Forelimb muscle (tissue), 1 donor: ENCODE data around the gene SMIM9. TPM values are rescaled to one million over a fixed set of nuclear protein-coding genes. Genes with fewer than 3 reads are reported as not detected.
"Not testable (repeated sequence)": the region's sequence is repeated elsewhere in the genome, so short reads cannot be mapped to it uniquely, and the experiment has no call there.

Source experiments
- DNase-seq: peaks from one replicate; pipeline ENCODE4 v3.0.0-alpha.2; 2013; ENCODE audit warnings: low read depth
- polyA plus RNA-seq: library from polyadenylated mRNA; unstranded; fragments of 120-200 nt; gene quantifications from one replicate; pipeline ENCODE4 v1.2.1, GENCODE V29; 2013; ENCODE audit not compliant: insufficient read length

Gene SMIM9
- not detected for polyA plus RNA-seq

DNA sequence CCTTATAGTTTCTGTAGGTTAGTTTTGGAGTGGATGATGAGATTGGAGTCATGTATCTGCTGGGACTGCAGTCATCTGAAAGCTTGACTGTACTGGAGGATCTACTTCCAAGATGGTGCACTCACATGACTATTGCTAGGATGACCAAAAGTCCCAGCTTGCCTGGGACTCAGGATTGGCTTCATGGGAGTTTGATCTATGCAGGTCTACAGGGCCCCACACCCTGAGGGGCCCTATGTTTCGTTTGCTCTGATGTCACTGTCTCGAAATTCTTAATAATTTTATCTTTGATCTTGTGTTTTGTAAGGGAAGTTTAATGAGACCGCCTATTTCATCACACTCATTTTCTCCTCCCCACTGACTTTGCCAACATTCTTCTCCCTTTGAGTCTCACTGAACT, at the start of gene SMIM9:
TSS of gene SMIM9 (minus strand) at position 101 of the 400 bp plus-strand sequence. CDS start 3,806 bp downstream, outside the sequence.
- DNase-seq, result no peak

GRCh38 chrX:154884069-154884468, 49.6 kb upstream of the SMIM9 start:
- DNase-seq, result not testable (repeated sequence)

GRCh38 chrX:154873329-154873728, 38.9 kb upstream of the SMIM9 start:
- no peak for DNase-seq

DNA sequence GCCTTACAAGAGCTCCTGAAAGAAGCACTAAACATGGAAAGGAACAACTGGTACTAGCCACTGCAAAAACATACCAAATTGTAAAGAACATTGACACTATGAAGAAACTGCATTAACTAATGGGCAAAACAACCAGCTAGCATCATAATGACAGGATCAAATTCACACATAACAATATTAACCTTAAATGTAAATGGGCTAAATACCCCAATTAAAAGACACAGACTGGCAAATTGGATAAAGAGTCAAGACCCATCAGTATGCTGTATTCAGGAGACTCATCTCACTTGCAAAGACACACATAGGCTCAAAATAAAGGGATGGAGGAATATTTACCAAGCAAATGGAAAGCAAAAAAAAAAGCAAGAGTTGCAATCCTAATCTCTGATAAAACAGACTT, 34.1 kb upstream of the SMIM9 start:
- not testable (repeated sequence) for DNase-seq

DNA sequence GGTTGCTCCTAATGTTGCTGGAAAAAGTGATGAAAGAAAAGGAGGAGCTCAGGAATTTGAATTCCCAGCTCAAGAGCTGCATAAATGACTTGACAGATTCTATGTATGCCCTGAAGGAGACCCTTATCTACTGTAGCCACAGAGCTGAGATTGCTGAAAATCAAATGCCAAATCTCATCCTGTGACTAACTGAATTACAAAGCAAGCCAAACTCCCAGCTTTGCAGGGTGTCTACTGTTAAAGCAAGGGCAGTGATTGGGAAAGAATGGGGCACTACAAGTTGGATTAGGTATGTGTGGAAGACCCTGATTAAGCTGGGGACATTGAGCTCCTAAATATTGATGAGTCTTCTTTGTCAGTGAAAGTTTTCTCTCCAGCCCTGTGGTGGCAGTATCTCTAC, 20.8 kb upstream of the SMIM9 start:
- no peak for DNase-seq

DNA sequence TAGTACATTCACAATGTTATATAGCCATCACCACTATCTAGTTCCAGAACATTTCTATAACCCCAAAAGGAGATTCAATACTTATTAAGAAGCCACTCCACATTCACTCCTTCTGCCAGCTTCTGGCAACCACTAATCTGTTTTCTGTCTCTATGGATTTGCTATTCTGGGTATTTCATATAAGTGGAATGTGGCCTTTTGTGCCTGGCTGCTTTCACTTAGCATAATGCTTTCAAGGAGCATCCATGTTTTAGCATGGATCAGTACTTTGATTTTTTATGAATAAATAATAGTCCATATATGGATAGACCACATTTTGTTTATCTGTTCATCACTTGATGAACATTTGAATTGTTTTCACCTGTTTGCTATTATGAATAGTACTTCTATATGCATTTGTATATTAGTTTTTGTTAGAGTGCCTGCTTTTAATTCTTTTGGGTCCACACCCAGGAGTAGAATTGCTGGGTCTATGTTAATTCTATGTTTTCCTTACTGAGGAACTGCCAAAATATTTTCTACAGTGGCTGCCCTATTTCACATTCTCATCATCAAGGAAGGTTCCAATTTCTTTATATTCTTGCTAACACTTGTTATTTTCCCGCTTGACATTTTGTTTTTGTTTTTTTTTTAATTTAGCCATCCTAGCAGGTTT, 16.6 kb upstream of the SMIM9 start:
- no peak for DNase-seq

GRCh38 chrX:154840856-154841255, 6.4 kb upstream of the SMIM9 start:
- peak; percentile 9 for DNase-seq

DNA sequence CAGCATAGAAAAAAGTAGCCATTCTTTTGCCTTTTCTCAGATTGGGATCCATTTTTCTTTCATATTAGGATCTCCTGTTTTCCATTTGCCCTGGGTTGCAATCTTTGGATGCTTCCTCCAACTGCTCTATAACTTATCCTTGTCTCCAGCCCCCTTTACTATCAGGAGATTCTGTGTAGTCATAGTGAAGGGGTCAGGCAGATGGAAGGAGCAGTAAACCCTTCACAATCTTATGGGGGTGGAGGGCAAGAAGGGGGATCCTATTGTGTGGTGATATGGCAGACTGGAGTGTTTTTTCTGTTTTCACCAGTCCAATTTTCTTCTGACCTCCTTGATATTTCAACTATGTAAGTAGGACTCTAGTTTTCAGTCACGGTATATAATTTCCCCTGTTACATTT, 1.7 kb upstream of the SMIM9 start:
- DNase-seq, result no peak

- DNase-seq, result no peak
Observed at GRCh38 chrX:154833746-154834274, 652 bp downstream of the SMIM9 start.

- no peak for DNase-seq
Observed at GRCh38 chrX:154829926-154830442, 4.5 kb downstream of the SMIM9 start.

- no peak for DNase-seq
Observed at GRCh38 chrX:154829134-154829533, 5.3 kb downstream of the SMIM9 start.

- no peak for DNase-seq
Observed at GRCh38 chrX:154828016-154828408, 6.5 kb downstream of the SMIM9 start.

- no peak for DNase-seq
Observed at GRCh38 chrX:154827194-154828015, 7.1 kb downstream of the SMIM9 start.

GRCh38 chrX:154825586-154825985, 8.9 kb downstream of the SMIM9 start:
- not testable (repeated sequence) for DNase-seq

- no peak for DNase-seq
Observed at GRCh38 chrX:154824638-154825037, 9.8 kb downstream of the SMIM9 start.

DNA sequence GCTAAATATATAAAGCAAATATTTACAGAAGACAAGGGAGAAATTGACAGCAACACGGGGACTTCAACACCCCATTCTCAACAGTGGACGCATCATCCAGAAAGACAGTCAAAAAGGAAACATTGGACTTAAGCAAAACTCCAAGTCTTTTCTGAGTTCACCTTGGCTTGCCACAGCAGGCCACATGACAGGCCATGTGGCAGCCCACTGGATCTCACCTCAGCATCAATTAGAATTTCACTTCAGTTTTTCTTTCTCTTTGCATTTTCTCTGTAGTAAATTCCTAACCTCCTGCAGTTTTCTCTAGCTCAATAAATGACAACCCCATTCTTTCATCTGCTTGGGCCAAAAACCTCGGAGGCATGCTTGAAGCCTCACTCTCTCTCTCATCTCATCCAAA, 12.4 kb downstream of the SMIM9 start:
- DNase-seq, result no peak

GRCh38 chrX:154821523-154821922, 12.9 kb downstream of the SMIM9 start:
- DNase-seq, result no peak

GRCh38 chrX:154819771-154820341, 14.6 kb downstream of the SMIM9 start:
- DNase-seq, result no peak

DNA sequence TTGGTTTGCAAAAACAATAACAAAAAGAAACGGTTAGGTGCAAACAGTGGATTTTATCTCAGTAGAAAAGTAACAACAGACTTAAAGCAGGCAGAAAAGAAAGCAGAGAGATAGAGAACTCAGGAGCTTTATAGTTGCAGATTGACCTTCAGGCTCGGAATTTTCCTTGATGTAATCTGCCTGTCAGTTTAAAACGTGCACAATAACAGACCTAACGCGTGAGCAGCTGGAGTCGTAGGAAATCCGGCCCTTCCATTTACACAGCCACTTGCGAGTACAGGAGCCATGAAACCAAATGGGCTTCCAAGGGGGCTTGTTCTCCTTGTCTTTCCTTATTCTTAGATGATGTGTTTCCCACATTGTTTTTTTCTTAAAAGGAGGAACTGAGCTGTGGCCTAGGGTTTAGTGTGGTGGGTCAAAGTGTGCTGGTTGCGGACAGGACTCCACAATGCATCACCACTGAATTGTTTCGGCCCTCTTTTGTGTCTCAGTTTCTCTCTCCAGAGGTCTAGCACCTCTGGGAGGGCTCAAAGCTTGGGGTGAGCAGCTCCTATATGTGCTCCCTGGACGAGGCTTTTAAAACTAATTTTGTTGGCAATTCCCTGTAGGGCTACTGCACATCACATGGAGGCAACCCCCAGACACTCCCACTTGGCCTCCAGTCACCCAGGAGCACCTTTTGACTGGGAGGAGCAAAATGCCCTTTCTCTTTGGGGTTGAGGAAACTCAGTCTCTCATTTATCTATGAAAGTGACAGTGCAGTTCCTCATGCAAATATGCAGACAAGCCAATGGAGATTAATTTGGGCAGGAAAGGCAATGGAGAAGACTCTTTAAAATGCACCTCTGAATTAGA, 15.3 kb downstream of the SMIM9 start:
- no peak for DNase-seq

GRCh38 chrX:154817048-154817618, 17.3 kb downstream of the SMIM9 start:
- not testable (repeated sequence) for DNase-seq

- DNase-seq, result not testable (repeated sequence)
Observed at GRCh38 chrX:154816326-154816898, 18.1 kb downstream of the SMIM9 start.
